ENCODE data around the gene PDXK. TPM values are rescaled to one million over a fixed set of nuclear protein-coding genes. Genes with fewer than 3 reads are reported as not detected.

Gene PDXK
- total and polyA plus RNA-seq, 2 of the 13 experiments (the other 11 are each of a cell fraction or from before 2014, with no cell fraction given), result 114 to 184 TPM

GRCh38 chr21:43763901-43764523 is 45.1 kb downstream of the PDXK start:
- Histone ChIP-seq H3K4me3 (replicated peaks in 1 of 3; ENCODE audit: insufficient read depth in 1 of 3, low read depth in 2 of 3, low read length in 3 of 3) (no peak overlapping the region), H3K4me2 (ENCODE audit: low read depth, low read length) (no peak overlapping the region), H4K20me1 (ENCODE audit: insufficient read depth, low read length) (no peaks in the 10 kb centered on the region), H2AFZ (ENCODE audit: low read length) (no peak overlapping the region), H3K27me3 (ENCODE audit: control insufficient read depth in 1 of 2, insufficient read depth in 2 of 2, low read length in 2 of 2) (no peaks in the 10 kb centered on the region), H3K79me2 (ENCODE audit: insufficient read depth, low read length) (no peaks in the 10 kb centered on the region), H3K4me1 (ENCODE audit: insufficient read depth, low read length) (peaks cover 24% of the 10 kb centered on the region), H3K36me3 (replicated peaks in 1 of 2; ENCODE audit: control insufficient read depth in 1 of 2, insufficient read depth in 2 of 2, low read length in 2 of 2) (peaks cover 3 to 7% of the 10 kb centered on the region in 2 experiments; a peak in 4 of 5 replicates), H3K27ac (ENCODE audit: extremely low read length, insufficient read depth, low read length) (no peak overlapping the region), H3K9me3 (ENCODE audit: low read length) (no peaks in the 10 kb centered on the region), H3K9ac (ENCODE audit: insufficient read depth, low read depth, low read length) (no peak overlapping the region)
- FAIRE-seq (no peak), DNase-seq (ENCODE audit: low spot score) (no peak), ATAC-seq (no peak)
- BruUV-seq (replicated peaks), result no TSS peak
- POLR2A ChIA-PET, result no interaction called here
- in situ Hi-C loops (cut with HindIII; ENCODE audit: extremely low pct_ligation_motif_present, low pct_unique_long_range_greater_than_20kb) (no loop called here), intact Hi-C loops (cut with micrococcal nuclease; ENCODE audit: unreplicated experiment) (no loop called here)
- TF ChIP-seq ZBTB20 (CRISPR knock-in tag; IDR thresholded peaks at IDR 0.05; ENCODE audit: borderline replicate concordance, low read depth) (no peak), AKAP8 (CRISPR knock-in tag; IDR thresholded peaks at IDR 0.05) (peak; percentile 51; the same call in 1 of the 2 replicates), AGO2 (optimal IDR thresholded peaks at IDR 0.05; ENCODE audit: low read depth, low read length) (peak; percentile 55), PRDM4 (CRISPR knock-in tag; IDR thresholded peaks at IDR 0.05; ENCODE audit: borderline replicate concordance) (no peak), SNAI1 (CRISPR knock-in tag; IDR thresholded peaks at IDR 0.05; ENCODE audit: borderline replicate concordance) (no peak), MAX (IDR thresholded peaks at IDR 0.05) (no peak)
- CTCF ChIA-PET (ENCODE audit: low intra/inter-chr PET ratio, low total read pairs), result no interaction called here
- WGBS (ENCODE audit: low lambda C conversion rate), result 96% methylated on average over 7 of the region's 10 CpGs

Data from HepG2 (cell line).